Measurements from ENCODE around the gene RAD50.

The RAD50 gene

GRCh38 chr5:132637241-132637640 lies 80.5 kb downstream of the RAD50 start:
- no peak for DNase-seq

GRCh38 chr5:132639706-132640130 lies 82.9 kb downstream of the RAD50 start:
- no peak for DNase-seq

GRCh38 chr5:132640613-132641012 lies 83.8 kb downstream of the RAD50 start:
- DNase-seq, result no peak

- DNase-seq, result no peak
Observed at GRCh38 chr5:132641241-132641723, 84.5 kb downstream of the RAD50 start.

- DNase-seq, result no peak
Observed at GRCh38 chr5:132641841-132642240, 85.1 kb downstream of the RAD50 start.

- DNase-seq, result no peak
Observed at GRCh38 chr5:132644177-132644576, 87.4 kb downstream of the RAD50 start.

GRCh38 chr5:132646583-132647266 lies 89.9 kb downstream of the RAD50 start:
- DNase-seq, result no peak

GRCh38 chr5:132647473-132647872 lies 90.7 kb downstream of the RAD50 start:
- DNase-seq, result no peak

GRCh38 chr5:132648355-132648754 lies 91.6 kb downstream of the RAD50 start:
- no peak for DNase-seq

- no peak for DNase-seq
Observed at GRCh38 chr5:132651838-132652469, 95.2 kb downstream of the RAD50 start.

GRCh38 chr5:132653716-132654115 lies 96.9 kb downstream of the RAD50 start:
- DNase-seq, result no peak

GRCh38 chr5:132655821-132656773 lies 99.3 kb downstream of the RAD50 start:
- peak; percentile 41 for DNase-seq

GRCh38 chr5:132656774-132657355 lies 100.1 kb downstream of the RAD50 start:
- no peak for DNase-seq

GRCh38 chr5:132657676-132658380 lies 101.1 kb downstream of the RAD50 start, which contains the start of gene IL13:
Gene IL13 (plus strand): TSS chr5:132658173. CDS start chr5:132658187, 14 bp downstream.
- DNase-seq, result no peak

- DNase-seq, result no peak
Observed at GRCh38 chr5:132658381-132659302, 101.9 kb downstream of the RAD50 start.

GRCh38 chr5:132659598-132660493 lies 103.1 kb downstream of the RAD50 start:
- no peak for DNase-seq

- DNase-seq, result no peak
Observed at GRCh38 chr5:132661231-132662003, 104.6 kb downstream of the RAD50 start.

GRCh38 chr5:132662004-132662401 lies 105.2 kb downstream of the RAD50 start:
- no peak for DNase-seq
